ENCODE results near the gene C9orf152. TPM values are rescaled to one million over a fixed set of nuclear protein-coding genes. Genes with fewer than 3 reads are reported as not detected.
"Not testable (repeated sequence)": the region's sequence is repeated elsewhere in the genome, so short reads cannot be mapped to it uniquely, and the experiment has no call there.

C9orf152 gene
- total RNA-seq, 1 donor from 2014 or later: not detected

DNA sequence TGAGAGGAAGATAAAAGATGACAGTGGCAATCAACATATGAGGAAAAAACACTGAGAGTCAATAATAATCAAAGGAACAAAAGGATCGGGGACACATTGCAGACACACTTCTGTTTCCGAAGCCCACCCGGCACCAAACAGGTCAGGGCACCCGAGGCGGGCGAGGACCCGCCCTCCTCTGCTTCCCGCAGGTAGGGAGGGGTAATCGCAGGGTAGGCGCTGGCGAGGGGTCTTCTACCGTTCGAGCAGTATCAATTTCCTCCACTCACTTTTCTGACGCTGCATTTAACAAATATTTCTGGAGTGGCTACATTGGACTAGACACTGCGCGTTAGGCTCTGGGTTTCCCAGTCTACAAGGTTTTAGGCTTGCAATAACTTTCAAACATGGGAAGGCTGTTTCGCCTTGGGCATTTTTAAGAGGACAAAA, 47.1 kb upstream of the C9orf152 start:
- no peak for DNase-seq (ENCODE audit: low read depth, low spot score)
- Mint-ChIP-seq H3K9me3 (no peaks in the 10 kb centered on the region), H3K4me1 (peaks cover 54% of the 10 kb centered on the region), H3K27ac (ENCODE audit: unreplicated experiment) (peak overlapping the region; percentile 54), H3K36me3 (ENCODE audit: low read depth) (no peaks in the 10 kb centered on the region), H3K27me3 (ENCODE audit: low read depth) (no peaks in the 10 kb centered on the region), H3K4me3 (peak overlapping the region; percentile 96)
- TF ChIP-seq, protein P1, sequence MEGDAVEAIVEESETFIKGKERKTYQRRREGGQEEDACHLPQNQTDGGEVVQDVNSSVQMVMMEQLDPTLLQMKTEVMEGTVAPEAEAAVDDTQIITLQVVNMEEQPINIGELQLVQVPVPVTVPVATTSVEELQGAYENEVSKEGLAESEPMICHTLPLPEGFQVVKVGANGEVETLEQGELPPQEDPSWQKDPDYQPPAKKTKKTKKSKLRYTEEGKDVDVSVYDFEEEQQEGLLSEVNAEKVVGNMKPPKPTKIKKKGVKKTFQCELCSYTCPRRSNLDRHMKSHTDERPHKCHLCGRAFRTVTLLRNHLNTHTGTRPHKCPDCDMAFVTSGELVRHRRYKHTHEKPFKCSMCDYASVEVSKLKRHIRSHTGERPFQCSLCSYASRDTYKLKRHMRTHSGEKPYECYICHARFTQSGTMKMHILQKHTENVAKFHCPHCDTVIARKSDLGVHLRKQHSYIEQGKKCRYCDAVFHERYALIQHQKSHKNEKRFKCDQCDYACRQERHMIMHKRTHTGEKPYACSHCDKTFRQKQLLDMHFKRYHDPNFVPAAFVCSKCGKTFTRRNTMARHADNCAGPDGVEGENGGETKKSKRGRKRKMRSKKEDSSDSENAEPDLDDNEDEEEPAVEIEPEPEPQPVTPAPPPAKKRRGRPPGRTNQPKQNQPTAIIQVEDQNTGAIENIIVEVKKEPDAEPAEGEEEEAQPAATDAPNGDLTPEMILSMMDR (conservative IDR thresholded peaks at IDR 0.05): no peak

DNA sequence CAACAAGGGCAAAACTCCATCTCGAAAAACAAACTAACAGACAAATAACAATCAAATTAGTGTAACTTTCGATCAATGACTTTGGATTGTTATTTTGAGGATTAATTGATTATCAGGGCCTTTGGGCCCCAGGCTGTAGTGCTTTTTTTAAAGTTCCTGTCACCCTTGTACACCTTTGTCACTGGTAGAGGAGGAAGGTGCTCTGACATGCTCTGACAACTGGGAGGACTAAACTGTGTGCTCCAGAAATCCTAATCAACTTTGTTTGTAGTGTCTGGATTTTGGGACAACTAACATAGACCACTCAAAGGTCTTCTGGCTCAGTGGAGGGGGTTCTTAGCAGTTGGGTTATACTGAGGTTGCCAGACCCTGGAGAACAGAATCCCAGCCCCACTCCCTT, 46.5 kb upstream of the C9orf152 start:
- peak overlapping the region; percentile 3 for H3K27ac Mint-ChIP-seq (ENCODE audit: unreplicated experiment)
- H3K4me1 Mint-ChIP-seq: peaks cover 54% of the 10 kb centered on the region

DNA sequence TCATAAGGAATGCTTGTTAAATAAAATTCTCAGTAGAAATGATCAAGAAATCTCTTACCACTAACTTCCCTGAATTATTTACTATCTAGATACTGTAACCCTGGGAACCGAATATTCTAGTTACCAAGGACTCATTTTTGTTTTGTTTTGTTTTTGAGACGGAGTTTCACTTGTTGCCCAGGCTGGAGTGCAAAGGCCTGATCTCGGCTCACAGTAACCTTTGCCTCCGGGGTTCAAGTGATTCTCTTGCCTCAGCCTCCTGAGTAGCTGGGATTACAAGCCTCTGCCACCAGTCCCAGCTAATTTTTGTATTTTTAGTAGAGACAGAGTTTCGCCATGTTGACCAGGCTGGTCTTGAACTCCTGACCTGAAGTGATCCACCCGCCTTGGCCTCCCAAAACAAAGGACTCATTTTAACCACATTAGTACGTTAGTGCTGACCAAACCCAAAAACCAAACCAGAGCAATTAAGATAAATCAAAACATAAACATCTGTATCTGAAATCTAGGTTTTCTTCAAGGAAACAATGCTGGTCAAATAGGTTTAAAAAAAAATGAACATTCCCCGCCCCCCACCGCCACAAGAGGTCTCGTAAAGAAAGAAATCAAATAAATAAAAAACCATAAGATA, 44.7 kb upstream of the C9orf152 start:
- no peak for DNase-seq (ENCODE audit: low read depth, low spot score)
- H3K4me1 Mint-ChIP-seq: peaks cover 47% of the 10 kb centered on the region
- H3K27ac Mint-ChIP-seq (ENCODE audit: unreplicated experiment): no peak overlapping the region
- no peaks in the 10 kb centered on the region for H3K27me3 Mint-ChIP-seq (ENCODE audit: low read depth)
- H3K36me3 Mint-ChIP-seq (ENCODE audit: low read depth): no peaks in the 10 kb centered on the region
- H3K4me3 Mint-ChIP-seq: peak overlapping the region; percentile 96
- H3K9me3 Mint-ChIP-seq: no peaks in the 10 kb centered on the region
- TF ChIP-seq, protein P1 (conservative IDR thresholded peaks at IDR 0.05): no peak

More for the DNA sequence above, 46.5 kb upstream of the C9orf152 start:
- Mint-ChIP-seq H3K4me3 (peak overlapping the region; percentile 96), H3K9me3 (no peaks in the 10 kb centered on the region), H3K36me3 (ENCODE audit: low read depth) (no peaks in the 10 kb centered on the region), H3K27me3 (ENCODE audit: low read depth) (no peaks in the 10 kb centered on the region)
- TF ChIP-seq, protein P1 (conservative IDR thresholded peaks at IDR 0.05): no peak
- DNase-seq (ENCODE audit: low read depth, low spot score): no peak

DNA sequence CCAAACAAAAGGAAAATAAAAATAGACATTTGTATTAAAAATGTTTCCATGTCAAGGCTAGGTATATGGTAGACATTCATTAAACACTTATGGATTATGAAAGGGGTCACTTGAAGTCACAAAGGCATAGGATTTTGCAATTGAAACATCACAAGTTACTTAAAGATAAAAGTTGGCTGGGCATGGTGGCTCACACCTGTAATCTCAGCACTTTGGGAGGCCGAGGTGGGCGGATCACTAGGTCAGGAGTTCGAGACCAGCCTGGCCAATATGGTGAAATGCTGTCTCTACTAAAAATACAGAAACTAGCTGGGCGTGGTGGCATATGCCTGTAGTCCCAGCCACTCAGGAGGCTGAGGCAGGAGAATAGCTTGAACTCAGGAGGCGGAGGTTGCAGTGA, 43.8 kb upstream of the C9orf152 start:
- H3K4me1 Mint-ChIP-seq: peaks cover 38% of the 10 kb centered on the region
- not testable (repeated sequence) for H3K27ac Mint-ChIP-seq (ENCODE audit: unreplicated experiment); H3K36me3 Mint-ChIP-seq (ENCODE audit: low read depth); H3K9me3 Mint-ChIP-seq; DNase-seq (ENCODE audit: low read depth, low spot score); H3K27me3 Mint-ChIP-seq (ENCODE audit: low read depth)
- H3K4me3 Mint-ChIP-seq: peak overlapping the region; percentile 38

DNA sequence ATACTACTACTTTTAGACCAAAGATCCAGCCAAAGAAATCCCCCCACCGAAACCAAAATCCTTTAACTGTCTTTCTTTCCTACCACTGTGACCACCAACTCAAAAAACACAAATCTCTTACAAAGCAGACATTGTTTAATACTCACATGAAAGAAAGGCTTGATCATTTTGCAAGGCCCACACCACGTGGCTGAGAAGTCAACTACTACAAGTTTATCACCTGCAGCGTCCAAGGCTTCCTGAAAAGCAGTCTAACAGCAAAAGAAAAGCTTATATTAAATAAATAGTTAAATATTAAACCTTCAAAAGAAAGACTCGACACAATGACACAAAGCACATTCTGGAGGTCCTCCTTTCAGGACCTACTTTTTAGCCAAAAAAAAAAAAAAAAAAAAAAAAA, 43.3 kb upstream of the C9orf152 start:
- TF ChIP-seq, protein P1 (conservative IDR thresholded peaks at IDR 0.05): no peak
- Mint-ChIP-seq H3K9me3 (no peaks in the 10 kb centered on the region), H3K4me1 (peaks cover 40% of the 10 kb centered on the region), H3K27me3 (ENCODE audit: low read depth) (no peaks in the 10 kb centered on the region), H3K27ac (ENCODE audit: unreplicated experiment) (peak overlapping the region; percentile 51), H3K36me3 (ENCODE audit: low read depth) (peaks cover 3% of the 10 kb centered on the region), H3K4me3 (no peak overlapping the region)
- DNase-seq (ENCODE audit: low read depth, low spot score): no peak

DNA sequence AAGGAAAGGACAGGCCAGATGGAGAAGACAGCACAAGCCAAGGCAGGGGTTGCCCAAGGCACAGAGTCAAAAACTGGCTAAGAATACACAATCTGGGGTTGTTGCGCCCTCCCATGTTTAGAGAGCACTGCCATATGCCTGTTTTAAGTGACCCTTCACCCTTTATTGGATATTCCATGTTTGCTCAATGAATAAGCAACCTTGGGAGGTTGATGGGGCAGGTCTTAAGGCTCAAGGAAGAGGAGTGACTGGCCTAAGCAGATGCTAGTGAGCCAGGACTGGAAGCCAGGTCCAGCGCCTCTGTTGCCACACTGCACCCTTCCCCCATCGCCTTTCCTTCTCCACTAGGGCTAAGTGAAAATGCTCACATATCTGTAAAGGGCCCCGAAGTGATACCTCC, 41.6 kb upstream of the C9orf152 start:
- peaks cover 3% of the 10 kb centered on the region for H3K36me3 Mint-ChIP-seq (ENCODE audit: low read depth)
- no peaks in the 10 kb centered on the region for H3K9me3 Mint-ChIP-seq
- no peak for DNase-seq (ENCODE audit: low read depth, low spot score)
- no peaks in the 10 kb centered on the region for H3K27me3 Mint-ChIP-seq (ENCODE audit: low read depth)
- H3K4me1 Mint-ChIP-seq: peaks cover 33% of the 10 kb centered on the region
- TF ChIP-seq, protein P1 (conservative IDR thresholded peaks at IDR 0.05): no peak
- H3K4me3 Mint-ChIP-seq: no peak overlapping the region
- H3K27ac Mint-ChIP-seq (ENCODE audit: unreplicated experiment): no peak overlapping the region
